HepG2 (cell line): ENCODE data around the gene MBTD1. TPM values are rescaled to one million over a fixed set of nuclear protein-coding genes. Genes with fewer than 3 reads are reported as not detected.

Experiments used
- CENPX ChIP-seq: sonication (generic); formaldehyde crosslinking; IDR thresholded peaks from 2 replicates; pipeline ENCODE4 v1.9.0; 2021; ENCODE audit warnings: mild to moderate bottlenecking, missing genetic modification reagents, moderate library complexity
- KDM6A ChIP-seq: IDR thresholded peaks from 2 replicates; pipeline ENCODE4 v1.6.1; 2016; ENCODE audit warnings: low read depth
- MEIS2 ChIP-seq: sonication (generic); formaldehyde crosslinking; IDR thresholded peaks from 2 replicates; pipeline ENCODE4 v1.9.0; 2021; ENCODE audit warnings: mild to moderate bottlenecking, missing genetic modification reagents
- SPEN ChIP-seq: sonication (generic); formaldehyde crosslinking; IDR thresholded peaks from 2 replicates; pipeline ENCODE4 v1.5.1; 2020; ENCODE audit warnings: low read depth, mild to moderate bottlenecking, missing genetic modification reagents
- ZNF557 ChIP-seq: sonication (generic); formaldehyde crosslinking; IDR thresholded peaks from 2 replicates; pipeline ENCODE4 v1.4.0; 2020; ENCODE audit warnings: missing genetic modification reagents
- ZNF674 ChIP-seq: sonication (generic); formaldehyde crosslinking; IDR thresholded peaks from 2 replicates; pipeline ENCODE4 v1.5.0; 2020; ENCODE audit warnings: low read depth, mild to moderate bottlenecking, missing genetic modification reagents
- polyA plus RNA-seq, 8 experiments: library from polyadenylated mRNA; depleted of rRNA in 3 of 8; stranded (reverse) in 7 of 8; unstranded in 1 of 8; fragments of >200 nt; fragmentation: Illumina TruSeq in 4 of 8; extraction: Trizol in 4 of 8; gene quantifications; 2 replicates each; pipeline versions ENCODE4 v1.2.1 to v1.2.3, GENCODE V29; 2011 to 2016; ENCODE audit warnings: low read depth in 4 of 8, missing spikeins in 1 of 8, mixed read lengths in 1 of 8; ENCODE audit not compliant: insufficient read depth in 1 of 8
- total RNA-seq, 5 experiments: library from RNA; depleted of rRNA; stranded (reverse); fragments of >200 nt; fragmentation: Illumina TruSeq; extraction: Trizol; gene quantifications; 2 replicates each; pipeline ENCODE4 v1.2.3, GENCODE V29; 2016; ENCODE audit warnings: low read depth in 1 of 5
- TF ChIP-seq, protein P1 (sequence below): sonication (generic); formaldehyde crosslinking; IDR thresholded peaks from 2 replicates; pipeline ENCODE4 v1.9.0; 2021; ENCODE audit warnings: missing genetic modification reagents, borderline replicate concordance
- TF ChIP-seq, protein P2 (sequence below): sonication (generic); formaldehyde crosslinking; IDR thresholded peaks from 2 replicates; pipeline ENCODE4 v1.4.0; 2020; ENCODE audit warnings: mild to moderate bottlenecking, low read depth, missing genetic modification reagents
- TF ChIP-seq, protein P3 (sequence below), 2 experiments: sonication (generic) in 1 of 2; formaldehyde crosslinking in 1 of 2; IDR thresholded peaks; 2 replicates each; pipeline versions ENCODE4 v1.4.0 to v1.6.1; 2016 to 2020; ENCODE audit warnings: borderline replicate concordance in 1 of 2, low read depth in 1 of 2, mild to moderate bottlenecking in 1 of 2, missing genetic modification reagents in 1 of 2
- TF ChIP-seq, protein P4 (sequence below): sonication (generic); formaldehyde crosslinking; IDR thresholded peaks from 2 replicates; pipeline ENCODE4 v1.8.1; 2022; ENCODE audit warnings: low read depth, mild to moderate bottlenecking, missing genetic modification reagents
- TF ChIP-seq, protein P5 (sequence below): sonication (generic); formaldehyde crosslinking; IDR thresholded peaks from 2 replicates; pipeline ENCODE4 v1.4.0; 2020; ENCODE audit warnings: missing genetic modification reagents, mild to moderate bottlenecking, borderline replicate concordance

The MBTD1 gene
- total and polyA plus RNA-seq, 2 of the 13 experiments (the other 11 are each of a cell fraction or from before 2014, with no cell fraction given): 20.9 TPM

DNA sequence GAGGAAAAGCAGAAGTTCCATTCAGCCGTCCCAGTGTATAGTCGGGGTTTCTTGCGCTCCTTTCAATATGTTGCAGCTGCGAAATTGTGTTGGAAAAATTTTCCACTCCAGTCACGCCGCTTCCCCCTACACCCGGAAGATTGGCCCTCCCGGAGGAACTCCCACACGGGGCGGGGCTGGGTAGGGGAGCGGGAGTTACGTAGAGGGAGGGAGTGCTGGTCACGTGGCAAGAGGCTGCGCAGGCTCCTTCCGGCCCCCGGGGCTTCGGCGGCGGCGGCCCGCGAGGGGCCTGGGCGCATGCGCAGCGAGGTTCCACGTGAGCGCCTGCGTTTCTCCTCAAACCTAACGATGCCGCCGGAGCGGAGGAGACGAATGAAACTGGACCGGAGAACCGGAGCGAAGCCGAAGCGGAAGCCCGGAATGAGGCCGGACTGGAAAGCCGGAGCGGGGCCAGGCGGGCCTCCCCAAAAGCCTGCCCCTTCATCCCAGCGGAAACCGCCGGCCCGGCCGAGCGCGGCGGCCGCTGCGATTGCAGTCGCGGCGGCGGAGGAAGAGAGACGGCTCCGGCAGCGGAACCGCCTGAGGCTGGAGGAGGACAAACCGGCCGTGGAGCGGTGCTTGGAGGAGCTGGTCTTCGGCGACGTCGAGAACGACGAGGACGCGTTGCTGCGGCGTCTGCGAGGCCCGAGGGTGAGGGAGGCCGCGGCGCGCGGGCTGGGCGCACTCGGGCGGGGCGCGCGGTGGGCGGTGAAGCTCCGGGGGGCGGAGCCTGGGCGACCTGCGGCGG is 581 bp upstream of the MBTD1 start, which contains the start of gene UTP18 (continued):
- TF ChIP-seq, protein P1, sequence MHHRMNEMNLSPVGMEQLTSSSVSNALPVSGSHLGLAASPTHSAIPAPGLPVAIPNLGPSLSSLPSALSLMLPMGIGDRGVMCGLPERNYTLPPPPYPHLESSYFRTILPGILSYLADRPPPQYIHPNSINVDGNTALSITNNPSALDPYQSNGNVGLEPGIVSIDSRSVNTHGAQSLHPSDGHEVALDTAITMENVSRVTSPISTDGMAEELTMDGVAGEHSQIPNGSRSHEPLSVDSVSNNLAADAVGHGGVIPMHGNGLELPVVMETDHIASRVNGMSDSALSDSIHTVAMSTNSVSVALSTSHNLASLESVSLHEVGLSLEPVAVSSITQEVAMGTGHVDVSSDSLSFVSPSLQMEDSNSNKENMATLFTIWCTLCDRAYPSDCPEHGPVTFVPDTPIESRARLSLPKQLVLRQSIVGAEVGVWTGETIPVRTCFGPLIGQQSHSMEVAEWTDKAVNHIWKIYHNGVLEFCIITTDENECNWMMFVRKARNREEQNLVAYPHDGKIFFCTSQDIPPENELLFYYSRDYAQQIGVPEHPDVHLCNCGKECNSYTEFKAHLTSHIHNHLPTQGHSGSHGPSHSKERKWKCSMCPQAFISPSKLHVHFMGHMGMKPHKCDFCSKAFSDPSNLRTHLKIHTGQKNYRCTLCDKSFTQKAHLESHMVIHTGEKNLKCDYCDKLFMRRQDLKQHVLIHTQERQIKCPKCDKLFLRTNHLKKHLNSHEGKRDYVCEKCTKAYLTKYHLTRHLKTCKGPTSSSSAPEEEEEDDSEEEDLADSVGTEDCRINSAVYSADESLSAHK (CRISPR knock-in tag): no peak; the same call in 1 of the 2 replicates
- TF ChIP-seq CENPX (CRISPR knock-in tag) (no peak), ZNF674 (CRISPR knock-in tag) (no peak), ZNF557 (CRISPR knock-in tag) (peak; percentile 79), SPEN (CRISPR knock-in tag) (peak; percentile 81), MEIS2 (CRISPR knock-in tag) (peak; percentile 63), KDM6A (no peak)
- TF ChIP-seq, protein P2, sequence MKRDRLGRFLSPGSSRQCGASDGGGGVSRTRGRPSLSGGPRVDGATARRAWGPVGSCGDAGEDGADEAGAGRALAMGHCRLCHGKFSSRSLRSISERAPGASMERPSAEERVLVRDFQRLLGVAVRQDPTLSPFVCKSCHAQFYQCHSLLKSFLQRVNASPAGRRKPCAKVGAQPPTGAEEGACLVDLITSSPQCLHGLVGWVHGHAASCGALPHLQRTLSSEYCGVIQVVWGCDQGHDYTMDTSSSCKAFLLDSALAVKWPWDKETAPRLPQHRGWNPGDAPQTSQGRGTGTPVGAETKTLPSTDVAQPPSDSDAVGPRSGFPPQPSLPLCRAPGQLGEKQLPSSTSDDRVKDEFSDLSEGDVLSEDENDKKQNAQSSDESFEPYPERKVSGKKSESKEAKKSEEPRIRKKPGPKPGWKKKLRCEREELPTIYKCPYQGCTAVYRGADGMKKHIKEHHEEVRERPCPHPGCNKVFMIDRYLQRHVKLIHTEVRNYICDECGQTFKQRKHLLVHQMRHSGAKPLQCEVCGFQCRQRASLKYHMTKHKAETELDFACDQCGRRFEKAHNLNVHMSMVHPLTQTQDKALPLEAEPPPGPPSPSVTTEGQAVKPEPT (CRISPR knock-in tag): peak; percentile 99
- TF ChIP-seq, protein P3, sequence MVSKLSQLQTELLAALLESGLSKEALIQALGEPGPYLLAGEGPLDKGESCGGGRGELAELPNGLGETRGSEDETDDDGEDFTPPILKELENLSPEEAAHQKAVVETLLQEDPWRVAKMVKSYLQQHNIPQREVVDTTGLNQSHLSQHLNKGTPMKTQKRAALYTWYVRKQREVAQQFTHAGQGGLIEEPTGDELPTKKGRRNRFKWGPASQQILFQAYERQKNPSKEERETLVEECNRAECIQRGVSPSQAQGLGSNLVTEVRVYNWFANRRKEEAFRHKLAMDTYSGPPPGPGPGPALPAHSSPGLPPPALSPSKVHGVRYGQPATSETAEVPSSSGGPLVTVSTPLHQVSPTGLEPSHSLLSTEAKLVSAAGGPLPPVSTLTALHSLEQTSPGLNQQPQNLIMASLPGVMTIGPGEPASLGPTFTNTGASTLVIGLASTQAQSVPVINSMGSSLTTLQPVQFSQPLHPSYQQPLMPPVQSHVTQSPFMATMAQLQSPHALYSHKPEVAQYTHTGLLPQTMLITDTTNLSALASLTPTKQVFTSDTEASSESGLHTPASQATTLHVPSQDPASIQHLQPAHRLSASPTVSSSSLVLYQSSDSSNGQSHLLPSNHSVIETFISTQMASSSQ (IDR thresholded peaks at IDR 0.05; ENCODE audit: low read depth): no peak; the same call in 1 of the 2 replicates
- TF ChIP-seq, protein P3 (CRISPR knock-in tag; IDR thresholded peaks at IDR 0.05; ENCODE audit: borderline replicate concordance): peak; percentile 70
- TF ChIP-seq, protein P4, sequence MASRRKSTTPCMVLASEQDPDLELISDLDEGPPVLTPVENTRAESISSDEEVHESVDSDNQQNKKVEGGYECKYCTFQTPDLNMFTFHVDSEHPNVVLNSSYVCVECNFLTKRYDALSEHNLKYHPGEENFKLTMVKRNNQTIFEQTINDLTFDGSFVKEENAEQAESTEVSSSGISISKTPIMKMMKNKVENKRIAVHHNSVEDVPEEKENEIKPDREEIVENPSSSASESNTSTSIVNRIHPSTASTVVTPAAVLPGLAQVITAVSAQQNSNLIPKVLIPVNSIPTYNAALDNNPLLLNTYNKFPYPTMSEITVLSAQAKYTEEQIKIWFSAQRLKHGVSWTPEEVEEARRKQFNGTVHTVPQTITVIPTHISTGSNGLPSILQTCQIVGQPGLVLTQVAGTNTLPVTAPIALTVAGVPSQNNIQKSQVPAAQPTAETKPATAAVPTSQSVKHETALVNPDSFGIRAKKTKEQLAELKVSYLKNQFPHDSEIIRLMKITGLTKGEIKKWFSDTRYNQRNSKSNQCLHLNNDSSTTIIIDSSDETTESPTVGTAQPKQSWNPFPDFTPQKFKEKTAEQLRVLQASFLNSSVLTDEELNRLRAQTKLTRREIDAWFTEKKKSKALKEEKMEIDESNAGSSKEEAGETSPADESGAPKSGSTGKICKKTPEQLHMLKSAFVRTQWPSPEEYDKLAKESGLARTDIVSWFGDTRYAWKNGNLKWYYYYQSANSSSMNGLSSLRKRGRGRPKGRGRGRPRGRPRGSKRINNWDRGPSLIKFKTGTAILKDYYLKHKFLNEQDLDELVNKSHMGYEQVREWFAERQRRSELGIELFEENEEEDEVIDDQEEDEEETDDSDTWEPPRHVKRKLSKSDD (CRISPR knock-in tag): peak; percentile 70; the same call in 1 of the 2 replicates
- TF ChIP-seq, protein P5, sequence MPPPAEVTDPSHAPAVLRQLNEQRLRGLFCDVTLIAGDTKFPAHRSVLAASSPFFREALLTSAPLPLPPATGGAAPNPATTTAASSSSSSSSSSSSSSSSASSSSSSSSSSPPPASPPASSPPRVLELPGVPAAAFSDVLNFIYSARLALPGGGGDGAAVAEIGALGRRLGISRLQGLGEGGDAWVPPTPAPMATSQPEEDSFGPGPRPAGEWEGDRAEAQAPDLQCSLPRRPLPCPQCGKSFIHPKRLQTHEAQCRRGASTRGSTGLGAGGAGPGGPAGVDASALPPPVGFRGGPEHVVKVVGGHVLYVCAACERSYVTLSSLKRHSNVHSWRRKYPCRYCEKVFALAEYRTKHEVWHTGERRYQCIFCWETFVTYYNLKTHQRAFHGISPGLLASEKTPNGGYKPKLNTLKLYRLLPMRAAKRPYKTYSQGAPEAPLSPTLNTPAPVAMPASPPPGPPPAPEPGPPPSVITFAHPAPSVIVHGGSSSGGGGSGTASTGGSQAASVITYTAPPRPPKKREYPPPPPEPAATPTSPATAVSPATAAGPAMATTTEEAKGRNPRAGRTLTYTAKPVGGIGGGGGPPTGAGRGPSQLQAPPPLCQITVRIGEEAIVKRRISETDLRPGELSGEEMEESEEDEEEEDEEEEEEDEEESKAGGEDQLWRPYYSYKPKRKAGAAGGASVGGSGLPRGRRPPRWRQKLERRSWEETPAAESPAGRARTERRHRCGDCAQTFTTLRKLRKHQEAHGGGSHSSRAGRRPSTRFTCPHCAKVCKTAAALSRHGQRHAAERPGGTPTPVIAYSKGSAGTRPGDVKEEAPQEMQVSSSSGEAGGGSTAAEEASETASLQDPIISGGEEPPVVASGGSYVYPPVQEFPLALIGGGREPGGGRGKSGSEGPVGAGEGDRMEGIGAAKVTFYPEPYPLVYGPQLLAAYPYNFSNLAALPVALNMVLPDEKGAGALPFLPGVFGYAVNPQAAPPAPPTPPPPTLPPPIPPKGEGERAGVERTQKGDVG (CRISPR knock-in tag): peak; percentile 89
